GM23338 (cell line): ENCODE results near the gene PRSS33. TPM values are rescaled to one million over a fixed set of nuclear protein-coding genes. Genes with fewer than 3 reads are reported as not detected.

ENCODE experiments used
- ATAC-seq: fragments of 200-7000 bp; cut with Tn5 transposase; 3 replicates; pipeline ENCODE4 v1.9.1; 2020
- DNase-seq: peaks from one replicate; pipeline ENCODE4 v3.0.0-alpha.2; 2015; ENCODE audit warnings: low spot score
- H2AFZ ChIP-seq: fragments of 200-600 bp; sonication (generic); 2 replicates; pipeline ENCODE4 v1.8.0; 2016; ENCODE audit warnings: antibody characterized with exemption, mild to moderate bottlenecking, moderate library complexity
- H3F3A ChIP-seq: fragments of 200-600 bp; sonication (generic); replicated peaks from 2 replicates; pipeline ENCODE4 v1.8.0; 2017; ENCODE audit warnings: antibody characterized with exemption, mixed run types, low read depth
- H3K27ac ChIP-seq: fragments of 200-600 bp; sonication (generic); 2 replicates; pipeline ENCODE4 v1.6.1; 2016; ENCODE audit warnings: low read depth
- H3K27me3 ChIP-seq: fragments of 200-600 bp; sonication (generic); 2 replicates; pipeline ENCODE4 v1.8.0; 2016; ENCODE audit warnings: mild to moderate bottlenecking, mixed run types, moderate library complexity; ENCODE audit not compliant: insufficient read depth
- H3K36me3 ChIP-seq: fragments of 200-600 bp; sonication (generic); 2 replicates; pipeline ENCODE4 v1.8.0; 2016; ENCODE audit warnings: mild to moderate bottlenecking; ENCODE audit not compliant: insufficient read depth
- H3K4me1 ChIP-seq: fragments of 200-600 bp; sonication (generic); 2 replicates; pipeline ENCODE4 v1.8.0; 2016; ENCODE audit warnings: mild to moderate bottlenecking, moderate library complexity; ENCODE audit not compliant: insufficient read depth
- H3K4me2 ChIP-seq: fragments of 200-600 bp; sonication (generic); 2 replicates; pipeline ENCODE4 v1.7.1; 2017; ENCODE audit warnings: mixed run types
- H3K4me3 ChIP-seq: fragments of 200-600 bp; sonication (generic); 2 replicates; pipeline ENCODE4 v1.6.1; 2016; ENCODE audit warnings: mixed run types
- H3K79me2 ChIP-seq: fragments of 200-600 bp; sonication (generic); replicated peaks from 2 replicates; pipeline ENCODE4 v1.8.0; 2017; ENCODE audit warnings: mild to moderate bottlenecking; ENCODE audit not compliant: insufficient read depth
- H3K9me2 ChIP-seq: fragments of 200-600 bp; sonication (generic); 2 replicates; pipeline ENCODE4 v1.8.0; 2017; ENCODE audit not compliant: insufficient read depth
- H4K20me1 ChIP-seq: fragments of 200-600 bp; sonication (generic); replicated peaks from 2 replicates; pipeline ENCODE4 v1.8.0; 2017; ENCODE audit warnings: mild to moderate bottlenecking; ENCODE audit not compliant: insufficient read depth
- H3K27ac Mint-ChIP-seq: 2 replicates; pipeline ENCODE4 v1.8.0; 2020; ENCODE audit warnings: inconsistent platforms, mild to moderate bottlenecking, moderate library complexity, mixed read lengths
- H3K27me3 Mint-ChIP-seq: 3 replicates; pipeline ENCODE4 v1.8.0; 2022; ENCODE audit warnings: low read depth, mild to moderate bottlenecking, moderate library complexity, mixed read lengths, inconsistent platforms; ENCODE audit not compliant: insufficient read depth, poor library complexity
- H3K36me3 Mint-ChIP-seq: 3 replicates; pipeline ENCODE4 v1.8.0; 2021; ENCODE audit warnings: low read depth, mild to moderate bottlenecking, inconsistent platforms, moderate library complexity, mixed read lengths
- H3K4me1 Mint-ChIP-seq: 3 replicates; pipeline ENCODE4 v1.8.0; 2020; ENCODE audit warnings: mild to moderate bottlenecking, inconsistent platforms, mixed read lengths
- H3K4me3 Mint-ChIP-seq: 3 replicates; pipeline ENCODE4 v1.8.0; 2021; ENCODE audit warnings: moderate library complexity, mild to moderate bottlenecking, inconsistent platforms, mixed read lengths
- H3K9me3 Mint-ChIP-seq: 3 replicates; pipeline ENCODE4 v1.8.0; 2020; ENCODE audit warnings: moderate library complexity, mild to moderate bottlenecking, inconsistent platforms, mixed read lengths
- CREB1 ChIP-seq: fragments of 250-450 bp; sonication (Bioruptor Pico); IDR thresholded peaks from 2 replicates; pipeline ENCODE4 v1.5.0; 2020; ENCODE audit warnings: low read depth, mild to moderate bottlenecking, moderate library complexity
- EZH2 ChIP-seq: fragments of 200-600 bp; sonication (generic); IDR thresholded peaks from one replicate; pipeline ENCODE4 v1.8.0; 2017; ENCODE audit warnings: antibody characterized with exemption, mild to moderate bottlenecking, low read depth; ENCODE audit not compliant: unreplicated experiment
- EZH2phosphoT487 ChIP-seq: fragments of 200-600 bp; sonication (generic); IDR thresholded peaks from one replicate; pipeline ENCODE4 v1.8.1; 2018; ENCODE audit warnings: antibody characterized with exemption; ENCODE audit not compliant: unreplicated experiment
- NANOG ChIP-seq: IDR thresholded peaks from 2 replicates; pipeline ENCODE4 v1.6.1; 2016; ENCODE audit warnings: antibody characterized with exemption, borderline replicate concordance
- POLR2AphosphoS5 ChIP-seq: IDR thresholded peaks from 2 replicates; pipeline ENCODE4 v1.6.1; 2016; ENCODE audit warnings: antibody characterized with exemption, low read depth
- STAT1 ChIP-seq: IDR thresholded peaks from one replicate; pipeline ENCODE4 v1.6.1; 2016; ENCODE audit warnings: antibody characterized with exemption; ENCODE audit not compliant: unreplicated experiment
- ZNF114 ChIP-seq: fragments of 250-450 bp; sonication (Bioruptor Pico); IDR thresholded peaks from 2 replicates; pipeline ENCODE4 v1.5.0; 2020; ENCODE audit warnings: mild to moderate bottlenecking, moderate library complexity
- polyA plus RNA-seq: library from polyadenylated mRNA; unstranded; fragments of >200 nt; fragmentation: Nextera tagmentation; extraction: Ambion mirVana; gene quantifications from 2 replicates; pipeline ENCODE4 v1.2.1, GENCODE V29; 2016
- total RNA-seq: library from RNA; depleted of rRNA; stranded (reverse); fragments of >200 nt; shearing (Covaris generic); gene quantifications from 2 replicates; pipeline ENCODE4 v1.2.3, GENCODE V29; 2014
- TF ChIP-seq, protein P1 (sequence below): IDR thresholded peaks from one replicate; pipeline ENCODE4 v1.6.1; 2018; ENCODE audit warnings: antibody characterized with exemption; ENCODE audit not compliant: unreplicated experiment
- TF ChIP-seq, protein P2 (sequence below): IDR thresholded peaks from 2 replicates; pipeline ENCODE4 v1.6.1; 2016; ENCODE audit warnings: antibody characterized with exemption

The PRSS33 gene
- total and polyA plus RNA-seq, 2 experiments from 2014 or later: 0.24 to 1.4 TPM

DNA sequence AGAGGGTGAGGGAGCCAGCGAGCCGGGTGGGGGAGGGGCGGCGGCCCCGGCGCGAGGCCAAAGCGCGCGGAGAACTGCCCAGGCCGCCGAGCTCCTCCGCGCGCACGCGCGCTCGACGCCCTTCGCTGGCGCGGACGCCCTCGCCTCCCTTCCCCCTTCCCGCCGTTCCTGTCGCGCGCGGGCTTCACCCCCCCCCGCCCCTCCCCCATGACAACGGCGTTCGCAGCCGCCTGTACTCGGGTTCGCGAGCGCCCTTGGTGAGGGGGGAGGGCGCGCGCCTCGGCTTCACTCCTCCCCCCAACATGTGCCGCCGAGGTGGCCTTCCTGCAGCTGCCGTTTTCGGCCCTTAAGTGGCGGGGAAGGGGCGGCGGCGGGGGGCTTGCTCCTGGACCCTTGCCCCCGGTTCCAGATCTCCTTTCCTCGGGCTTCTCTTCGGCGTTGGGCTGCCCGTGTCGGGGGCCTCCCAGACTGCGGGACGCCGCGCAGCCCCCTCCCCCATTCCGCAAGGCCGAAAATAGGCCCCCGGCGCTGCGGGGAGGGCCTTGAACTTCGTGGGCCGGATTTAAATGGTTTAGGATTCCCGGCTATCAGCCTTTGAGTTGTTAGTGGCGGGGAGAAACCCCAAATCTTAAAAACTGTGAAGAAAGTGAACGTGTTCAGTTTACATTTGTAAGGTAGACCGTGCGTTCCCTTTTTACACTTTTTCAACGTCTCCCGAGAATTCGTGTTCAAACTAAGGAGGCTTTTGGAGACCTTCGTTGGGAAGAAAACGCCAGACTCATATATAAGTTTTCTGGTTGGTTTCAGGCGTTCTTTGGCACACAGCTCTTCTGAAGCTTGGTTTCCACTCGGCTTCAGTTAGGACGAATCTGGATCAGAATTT lies 34.3 kb downstream of the PRSS33 start (continued):
- TF ChIP-seq, protein P1, sequence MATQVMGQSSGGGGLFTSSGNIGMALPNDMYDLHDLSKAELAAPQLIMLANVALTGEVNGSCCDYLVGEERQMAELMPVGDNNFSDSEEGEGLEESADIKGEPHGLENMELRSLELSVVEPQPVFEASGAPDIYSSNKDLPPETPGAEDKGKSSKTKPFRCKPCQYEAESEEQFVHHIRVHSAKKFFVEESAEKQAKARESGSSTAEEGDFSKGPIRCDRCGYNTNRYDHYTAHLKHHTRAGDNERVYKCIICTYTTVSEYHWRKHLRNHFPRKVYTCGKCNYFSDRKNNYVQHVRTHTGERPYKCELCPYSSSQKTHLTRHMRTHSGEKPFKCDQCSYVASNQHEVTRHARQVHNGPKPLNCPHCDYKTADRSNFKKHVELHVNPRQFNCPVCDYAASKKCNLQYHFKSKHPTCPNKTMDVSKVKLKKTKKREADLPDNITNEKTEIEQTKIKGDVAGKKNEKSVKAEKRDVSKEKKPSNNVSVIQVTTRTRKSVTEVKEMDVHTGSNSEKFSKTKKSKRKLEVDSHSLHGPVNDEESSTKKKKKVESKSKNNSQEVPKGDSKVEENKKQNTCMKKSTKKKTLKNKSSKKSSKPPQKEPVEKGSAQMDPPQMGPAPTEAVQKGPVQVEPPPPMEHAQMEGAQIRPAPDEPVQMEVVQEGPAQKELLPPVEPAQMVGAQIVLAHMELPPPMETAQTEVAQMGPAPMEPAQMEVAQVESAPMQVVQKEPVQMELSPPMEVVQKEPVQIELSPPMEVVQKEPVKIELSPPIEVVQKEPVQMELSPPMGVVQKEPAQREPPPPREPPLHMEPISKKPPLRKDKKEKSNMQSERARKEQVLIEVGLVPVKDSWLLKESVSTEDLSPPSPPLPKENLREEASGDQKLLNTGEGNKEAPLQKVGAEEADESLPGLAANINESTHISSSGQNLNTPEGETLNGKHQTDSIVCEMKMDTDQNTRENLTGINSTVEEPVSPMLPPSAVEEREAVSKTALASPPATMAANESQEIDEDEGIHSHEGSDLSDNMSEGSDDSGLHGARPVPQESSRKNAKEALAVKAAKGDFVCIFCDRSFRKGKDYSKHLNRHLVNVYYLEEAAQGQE: no peak
- TF ChIP-seq ZNF114 (no peak), EZH2 (no peak), STAT1 (no peak), EZH2phosphoT487 (no peak), CREB1 (CRISPR knock-in tag) (no peak), NANOG (no peak)
- TF ChIP-seq, protein P2, sequence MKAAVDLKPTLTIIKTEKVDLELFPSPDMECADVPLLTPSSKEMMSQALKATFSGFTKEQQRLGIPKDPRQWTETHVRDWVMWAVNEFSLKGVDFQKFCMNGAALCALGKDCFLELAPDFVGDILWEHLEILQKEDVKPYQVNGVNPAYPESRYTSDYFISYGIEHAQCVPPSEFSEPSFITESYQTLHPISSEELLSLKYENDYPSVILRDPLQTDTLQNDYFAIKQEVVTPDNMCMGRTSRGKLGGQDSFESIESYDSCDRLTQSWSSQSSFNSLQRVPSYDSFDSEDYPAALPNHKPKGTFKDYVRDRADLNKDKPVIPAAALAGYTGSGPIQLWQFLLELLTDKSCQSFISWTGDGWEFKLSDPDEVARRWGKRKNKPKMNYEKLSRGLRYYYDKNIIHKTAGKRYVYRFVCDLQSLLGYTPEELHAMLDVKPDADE: no peak

DNA sequence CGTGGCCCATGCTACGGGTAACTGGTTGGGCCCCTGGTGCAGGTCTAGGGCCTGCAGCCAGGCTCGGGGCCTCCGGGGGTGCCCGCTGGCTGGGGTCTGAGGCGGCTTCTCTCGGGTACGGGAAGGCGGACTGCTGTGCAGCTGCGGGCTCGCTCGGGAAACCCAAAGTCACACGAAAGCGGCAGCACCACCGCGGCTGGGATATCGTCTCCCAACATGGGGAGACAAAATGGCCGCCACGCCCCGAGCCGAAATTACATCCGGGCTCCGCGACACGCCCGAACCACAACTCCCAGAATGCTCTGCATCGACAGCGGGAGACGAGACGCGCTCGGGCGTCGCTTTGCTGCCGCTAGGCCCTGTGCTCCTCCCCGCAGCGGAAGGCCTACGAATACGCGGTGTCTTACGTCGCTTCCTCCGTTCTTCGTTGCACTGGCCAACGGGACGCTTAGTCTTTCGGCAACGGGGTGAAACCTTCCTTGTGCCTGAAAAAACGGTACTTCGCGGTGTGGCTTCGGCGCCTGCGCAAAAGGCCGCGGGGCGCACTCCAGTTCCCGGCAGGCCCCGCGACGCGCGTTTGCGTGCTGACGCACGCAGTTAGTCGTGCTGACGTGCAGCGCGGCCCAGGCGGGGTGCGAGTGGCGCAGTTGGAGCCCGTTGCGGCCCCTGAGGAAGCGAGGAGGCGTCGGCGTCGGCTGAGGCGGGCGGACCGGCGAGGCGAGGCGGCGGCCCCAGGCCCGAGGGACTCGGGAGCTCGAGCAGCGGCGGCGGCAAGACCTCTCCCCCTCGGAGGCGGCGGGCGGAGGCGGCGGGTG lies 35.1 kb downstream of the PRSS33 start, which contains the start of gene SRRM2:
TSS of gene SRRM2 (plus strand) at position 604 of the 815 bp plus-strand sequence. CDS start 3,727 bp downstream, outside the sequence.
- Histone ChIP-seq H3K4me1 (peaks cover 25% of the 10 kb centered on the region), H3K36me3 (peaks cover 5% of the 10 kb centered on the region), H3F3A (peaks cover 44% of the 10 kb centered on the region), H3K79me2 (peaks cover 59% of the 10 kb centered on the region), H4K20me1 (peaks cover 35% of the 10 kb centered on the region), H3K9me2 (no peaks in the 10 kb centered on the region), H2AFZ (peak within 1 kb of the TSS; percentile 94), H3K27me3 (no peaks in the 10 kb centered on the region), H3K27ac (peak within 1 kb of the TSS; percentile 100), H3K4me3 (peak within 1 kb of the TSS; percentile 99), H3K4me2 (peak within 1 kb of the TSS; percentile 100)
- Mint-ChIP-seq H3K27ac (peak within 1 kb of the TSS; percentile 97), H3K4me1 (peaks cover 35% of the 10 kb centered on the region), H3K36me3 (peaks cover 51% of the 10 kb centered on the region), H3K9me3 (no peaks in the 10 kb centered on the region; the same call in 2 of the 3 replicates), H3K27me3 (peaks cover 16% of the 10 kb centered on the region), H3K4me3 (peak within 1 kb of the TSS; percentile 93)
- ATAC-seq (peak; percentile 80), DNase-seq (peak; percentile 97)
- peak; percentile 93 for TF ChIP-seq CREB1 (CRISPR knock-in tag)
- no peak for TF ChIP-seq NANOG
- peak; percentile 62 for TF ChIP-seq POLR2AphosphoS5
- TF ChIP-seq, protein P2: peak; percentile 89
- TF ChIP-seq EZH2phosphoT487: no peak
